ENCODE measurements around the gene AGAP1.

- TF ChIP-seq CTCF (conservative IDR thresholded peaks at IDR 0.05; ENCODE audit: low read length) (no peak), EZH2phosphoT487 (IDR thresholded peaks at IDR 0.05; ENCODE audit: borderline replicate concordance, low read depth, low read length) (no peak)
These were observed 487.8 kb downstream of the AGAP1 start for GRCh38 chr2:235981631-235982030.

Data from OCI-LY7 (cell line).